A549 treated with DMSO at 1 μM for 4 hours (cell line): ENCODE results near the gene TEX12. TPM values are rescaled to one million over a fixed set of nuclear protein-coding genes. Genes with fewer than 3 reads are reported as not detected.

Source experiments
- total RNA-seq: library from RNA; stranded (reverse); fragments of 200-300 nt; extraction: Qiagen RNA extraction; gene quantifications from 5 replicates; pipeline ENCODE4 v1.2.3, GENCODE V29; 2022; ENCODE audit warnings: low read depth

The TEX12 gene
- not detected in 5 replicates for total RNA-seq

GRCh38 chr11:112167145-112167544, at the start of gene TEX12:
TEX12 (plus strand) TSS chr11:112167372; CDS start chr11:112169269, 1,897 bp downstream.

GRCh38 chr11:112163875-112164685, 3.1 kb upstream of the TEX12 start, which contains the start of gene IL18:
IL18 (minus strand) TSS chr11:112164094; CDS start chr11:112155053, 9,041 bp downstream.

GRCh38 chr11:112174789-112175598, 7.8 kb downstream of the TEX12 start, which contains the start of gene BCO2:
BCO2 (plus strand) TSS chr11:112175512; CDS start chr11:112175602, 90 bp downstream.

Other genes starting within 250 kb of the TEX12 start
- not detected in 5 replicates for gene C11orf52, start 248.5 kb upstream of the TEX12 start, total RNA-seq
- gene DIXDC1, start 230.0 kb upstream of the TEX12 start, total RNA-seq: 3.7 to 5.9 TPM (median 4.7 TPM) in 5 replicates
- 26.7 to 32.3 TPM (median 31.4 TPM) in 5 replicates for gene DLAT, start 142.0 kb upstream of the TEX12 start, total RNA-seq
- 0.58 to 1.7 TPM (median 0.99 TPM) in 5 replicates for gene PIH1D2, start 93.4 kb upstream of the TEX12 start, total RNA-seq
- gene NKAPD1, start 93.1 kb upstream of the TEX12 start, total RNA-seq: 13.1 to 18.1 TPM (median 14.6 TPM) in 5 replicates
- gene TIMM8B, start 80.6 kb upstream of the TEX12 start, total RNA-seq: 67.6 to 72.3 TPM (median 69.6 TPM) in 5 replicates
- 69.4 to 72.2 TPM (median 71.2 TPM) in 5 replicates for gene SDHD, start 80.5 kb upstream of the TEX12 start, total RNA-seq
- 79.1 to 106 TPM (median 98.4 TPM) in 5 replicates for gene IL18, start 3.3 kb upstream of the TEX12 start, total RNA-seq
- gene BCO2, start 8.1 kb downstream of the TEX12 start, total RNA-seq: 0.70 to 1.0 TPM (median 0.93 TPM) in 5 replicates
- 27.4 to 33.6 TPM (median 32.2 TPM) in 5 replicates for gene PTS, start 59.1 kb downstream of the TEX12 start, total RNA-seq
- gene PLET1, start 93.5 kb downstream of the TEX12 start, total RNA-seq: not detected in 5 replicates